Measurements from ENCODE around the gene CASD1.

DNA sequence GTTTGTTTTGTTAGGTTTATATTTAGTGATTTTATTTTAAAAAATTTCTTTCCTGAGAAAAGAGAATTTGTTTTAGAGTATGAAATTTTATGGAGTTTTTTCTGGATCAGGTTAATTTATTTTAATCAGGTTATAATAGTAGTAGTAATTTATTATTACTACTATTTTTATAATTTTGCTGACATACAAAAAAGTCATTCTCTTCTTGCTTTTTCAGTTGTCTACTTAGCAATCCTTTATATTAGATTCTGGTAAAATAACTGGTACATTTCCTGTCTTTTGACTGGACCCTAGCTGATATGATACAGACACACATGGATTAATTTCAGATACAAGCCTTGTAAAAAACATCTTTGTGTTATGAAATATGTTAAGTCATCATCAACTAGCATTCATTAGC, 5.3 kb downstream of the CASD1 start:
- TF ChIP-seq, protein P1, sequence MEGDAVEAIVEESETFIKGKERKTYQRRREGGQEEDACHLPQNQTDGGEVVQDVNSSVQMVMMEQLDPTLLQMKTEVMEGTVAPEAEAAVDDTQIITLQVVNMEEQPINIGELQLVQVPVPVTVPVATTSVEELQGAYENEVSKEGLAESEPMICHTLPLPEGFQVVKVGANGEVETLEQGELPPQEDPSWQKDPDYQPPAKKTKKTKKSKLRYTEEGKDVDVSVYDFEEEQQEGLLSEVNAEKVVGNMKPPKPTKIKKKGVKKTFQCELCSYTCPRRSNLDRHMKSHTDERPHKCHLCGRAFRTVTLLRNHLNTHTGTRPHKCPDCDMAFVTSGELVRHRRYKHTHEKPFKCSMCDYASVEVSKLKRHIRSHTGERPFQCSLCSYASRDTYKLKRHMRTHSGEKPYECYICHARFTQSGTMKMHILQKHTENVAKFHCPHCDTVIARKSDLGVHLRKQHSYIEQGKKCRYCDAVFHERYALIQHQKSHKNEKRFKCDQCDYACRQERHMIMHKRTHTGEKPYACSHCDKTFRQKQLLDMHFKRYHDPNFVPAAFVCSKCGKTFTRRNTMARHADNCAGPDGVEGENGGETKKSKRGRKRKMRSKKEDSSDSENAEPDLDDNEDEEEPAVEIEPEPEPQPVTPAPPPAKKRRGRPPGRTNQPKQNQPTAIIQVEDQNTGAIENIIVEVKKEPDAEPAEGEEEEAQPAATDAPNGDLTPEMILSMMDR (IDR thresholded peaks at IDR 0.05; ENCODE audit: poor library complexity, severe bottlenecking), result no peak
- TF ChIP-seq EZH2 (IDR thresholded peaks at IDR 0.05; ENCODE audit: borderline replicate concordance, insufficient read depth, low read length, poor library complexity, severe bottlenecking), result no peak

Measured in neural cell (in vitro differentiated cells).